ENCODE data around the gene LRRC17. TPM values are rescaled to one million over a fixed set of nuclear protein-coding genes. Genes with fewer than 3 reads are reported as not detected.

LRRC17 gene
- polyA plus RNA-seq, 1 donor from 2014 or later: 6.7 TPM

GRCh38 chr7:102985176-102985783 lies 72.5 kb downstream of the LRRC17 start:
- no peaks in the 10 kb centered on the region for H4K20me1 ChIP-seq (ENCODE audit: insufficient read depth)
- H3K27ac ChIP-seq (ENCODE audit: low read length): no peak overlapping the region
- H3K9me3 ChIP-seq (ENCODE audit: low read length): no peaks in the 10 kb centered on the region
- H3K36me3 ChIP-seq (ENCODE audit: insufficient read depth, low read length): no peaks in the 10 kb centered on the region
- no peaks in the 10 kb centered on the region for H3K9me2 ChIP-seq (ENCODE audit: insufficient read depth, low read length)
- no peak overlapping the region for H2AFZ ChIP-seq (ENCODE audit: low read depth, low read length)
- no peaks in the 10 kb centered on the region for H3K79me2 ChIP-seq (replicated peaks; ENCODE audit: insufficient read depth, low read length)
- no peaks in the 10 kb centered on the region for H3K27me3 ChIP-seq (ENCODE audit: insufficient read depth, low read depth, low read length)
- no peaks in the 10 kb centered on the region for H3F3A ChIP-seq (ENCODE audit: insufficient read depth, low read length, poor library complexity, severe bottlenecking)
- H3K9ac ChIP-seq (ENCODE audit: low read length): no peak overlapping the region
- no peak overlapping the region for H3K4me3 ChIP-seq (ENCODE audit: low read length)
- TF ChIP-seq POLR2AphosphoS5 (IDR thresholded peaks at IDR 0.05) (no peak), MXI1 (conservative IDR thresholded peaks at IDR 0.05; ENCODE audit: poor library complexity, severe bottlenecking) (no peak), CTCF (IDR thresholded peaks at IDR 0.05; ENCODE audit: poor library complexity, severe bottlenecking) (no peak), EP300 (conservative IDR thresholded peaks at IDR 0.05; ENCODE audit: poor library complexity, severe bottlenecking) (no peak), EZH2 (IDR thresholded peaks at IDR 0.05; ENCODE audit: borderline replicate concordance, insufficient read depth, low read length, poor library complexity, severe bottlenecking) (no peak), TAF1 (IDR thresholded peaks at IDR 0.05; ENCODE audit: low read depth) (no peak), SMC3 (conservative IDR thresholded peaks at IDR 0.05; ENCODE audit: poor library complexity) (no peak), RAD21 (conservative IDR thresholded peaks at IDR 0.05) (no peak)
- TF ChIP-seq, protein P1, sequence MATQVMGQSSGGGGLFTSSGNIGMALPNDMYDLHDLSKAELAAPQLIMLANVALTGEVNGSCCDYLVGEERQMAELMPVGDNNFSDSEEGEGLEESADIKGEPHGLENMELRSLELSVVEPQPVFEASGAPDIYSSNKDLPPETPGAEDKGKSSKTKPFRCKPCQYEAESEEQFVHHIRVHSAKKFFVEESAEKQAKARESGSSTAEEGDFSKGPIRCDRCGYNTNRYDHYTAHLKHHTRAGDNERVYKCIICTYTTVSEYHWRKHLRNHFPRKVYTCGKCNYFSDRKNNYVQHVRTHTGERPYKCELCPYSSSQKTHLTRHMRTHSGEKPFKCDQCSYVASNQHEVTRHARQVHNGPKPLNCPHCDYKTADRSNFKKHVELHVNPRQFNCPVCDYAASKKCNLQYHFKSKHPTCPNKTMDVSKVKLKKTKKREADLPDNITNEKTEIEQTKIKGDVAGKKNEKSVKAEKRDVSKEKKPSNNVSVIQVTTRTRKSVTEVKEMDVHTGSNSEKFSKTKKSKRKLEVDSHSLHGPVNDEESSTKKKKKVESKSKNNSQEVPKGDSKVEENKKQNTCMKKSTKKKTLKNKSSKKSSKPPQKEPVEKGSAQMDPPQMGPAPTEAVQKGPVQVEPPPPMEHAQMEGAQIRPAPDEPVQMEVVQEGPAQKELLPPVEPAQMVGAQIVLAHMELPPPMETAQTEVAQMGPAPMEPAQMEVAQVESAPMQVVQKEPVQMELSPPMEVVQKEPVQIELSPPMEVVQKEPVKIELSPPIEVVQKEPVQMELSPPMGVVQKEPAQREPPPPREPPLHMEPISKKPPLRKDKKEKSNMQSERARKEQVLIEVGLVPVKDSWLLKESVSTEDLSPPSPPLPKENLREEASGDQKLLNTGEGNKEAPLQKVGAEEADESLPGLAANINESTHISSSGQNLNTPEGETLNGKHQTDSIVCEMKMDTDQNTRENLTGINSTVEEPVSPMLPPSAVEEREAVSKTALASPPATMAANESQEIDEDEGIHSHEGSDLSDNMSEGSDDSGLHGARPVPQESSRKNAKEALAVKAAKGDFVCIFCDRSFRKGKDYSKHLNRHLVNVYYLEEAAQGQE (IDR thresholded peaks at IDR 0.05; ENCODE audit: borderline replicate concordance): no peak
- no peak overlapping the region for H3K4me2 ChIP-seq (ENCODE audit: low read length)

GRCh38 chr7:102988088-102988487 lies 75.3 kb downstream of the LRRC17 start:
- H3K4me2 ChIP-seq (ENCODE audit: low read length): no peak overlapping the region
- H3K9me2 ChIP-seq (ENCODE audit: insufficient read depth, low read length): no peaks in the 10 kb centered on the region
- no peak for TF ChIP-seq EP300 (conservative IDR thresholded peaks at IDR 0.05; ENCODE audit: poor library complexity, severe bottlenecking)
- no peak for TF ChIP-seq TAF1 (IDR thresholded peaks at IDR 0.05; ENCODE audit: low read depth)
- no peak for TF ChIP-seq POLR2AphosphoS5 (IDR thresholded peaks at IDR 0.05)
- TF ChIP-seq, protein P1 (IDR thresholded peaks at IDR 0.05; ENCODE audit: borderline replicate concordance): no peak
- no peak for TF ChIP-seq SMC3 (conservative IDR thresholded peaks at IDR 0.05; ENCODE audit: poor library complexity)
- no peak for TF ChIP-seq MXI1 (conservative IDR thresholded peaks at IDR 0.05; ENCODE audit: poor library complexity, severe bottlenecking)
- no peak for TF ChIP-seq EZH2 (IDR thresholded peaks at IDR 0.05; ENCODE audit: borderline replicate concordance, insufficient read depth, low read length, poor library complexity, severe bottlenecking)
- TF ChIP-seq RAD21 (conservative IDR thresholded peaks at IDR 0.05): no peak
- no peak for TF ChIP-seq CTCF (IDR thresholded peaks at IDR 0.05; ENCODE audit: poor library complexity, severe bottlenecking)
- H3K4me3 ChIP-seq (ENCODE audit: low read length): no peak overlapping the region
- no peak overlapping the region for H3K9ac ChIP-seq (ENCODE audit: low read length)
- no peaks in the 10 kb centered on the region for H4K20me1 ChIP-seq (ENCODE audit: insufficient read depth)
- H3K9me3 ChIP-seq (ENCODE audit: low read length): no peaks in the 10 kb centered on the region
- H3K27ac ChIP-seq (ENCODE audit: low read length): no peak overlapping the region
- H3K79me2 ChIP-seq (replicated peaks; ENCODE audit: insufficient read depth, low read length): no peaks in the 10 kb centered on the region
- no peak overlapping the region for H2AFZ ChIP-seq (ENCODE audit: low read depth, low read length)
- no peaks in the 10 kb centered on the region for H3F3A ChIP-seq (ENCODE audit: insufficient read depth, low read length, poor library complexity, severe bottlenecking)
- H3K27me3 ChIP-seq (ENCODE audit: insufficient read depth, low read depth, low read length): no peaks in the 10 kb centered on the region
- H3K36me3 ChIP-seq (ENCODE audit: insufficient read depth, low read length): no peaks in the 10 kb centered on the region

Measured in neural cell (in vitro differentiated cells).